Activated CD8-positive, alpha-beta memory T cell treated with anti-CD3 and anti-CD28 coated beads, Interleukin-2, amount 50 U/mL, for 48 hours (primary cell): Measurements from ENCODE around the gene IRF2BP2.
"Not testable (repeated sequence)": the region's sequence is repeated elsewhere in the genome, so short reads cannot be mapped to it uniquely, and the experiment has no call there.

Experiments used
- DNase-seq: peaks from one replicate; pipeline ENCODE4 v3.0.0-alpha.2; 2020

The IRF2BP2 gene

DNA sequence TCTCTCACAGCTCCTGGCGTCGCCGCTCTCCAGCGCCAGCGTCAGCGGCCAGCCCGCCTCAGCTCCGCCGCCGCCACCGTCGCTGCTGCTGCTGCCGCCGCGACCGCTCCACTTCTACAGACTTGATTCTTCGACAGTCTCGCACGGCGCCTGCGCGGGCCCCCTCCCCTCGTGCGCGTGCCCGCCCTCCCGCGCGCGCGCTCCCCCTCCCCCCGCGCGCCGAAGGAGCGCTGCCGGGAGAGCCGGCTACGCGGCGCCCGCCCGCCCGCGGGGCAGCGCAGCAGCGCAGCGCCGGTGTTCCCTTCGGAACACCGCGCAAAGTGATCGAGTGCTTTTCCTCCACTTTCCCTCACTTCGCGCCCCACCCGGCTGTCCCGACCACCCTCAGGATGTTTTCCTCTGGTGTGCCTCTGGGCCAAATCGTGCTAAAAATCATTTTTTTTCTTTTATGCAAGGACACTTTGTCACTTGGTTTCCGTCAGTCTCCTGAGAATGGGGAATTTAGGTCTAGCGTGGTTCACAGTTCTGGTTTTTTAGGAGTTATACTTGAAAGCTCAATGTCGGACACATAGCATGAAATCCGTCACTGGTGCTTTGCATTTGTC, at the start of gene IRF2BP2:
IRF2BP2 (minus strand) TSS at position 118 of the 605 bp plus-strand sequence. CDS start 684 bp downstream, outside the sequence.
- DNase-seq = peak; percentile 90

GRCh38 chr1:234659538-234659937, 49.6 kb upstream of the IRF2BP2 start:
- no peak for DNase-seq

- DNase-seq = no peak
These were observed 48.2 kb upstream of the IRF2BP2 start for GRCh38 chr1:234658138-234658537.

GRCh38 chr1:234656944-234657654, 47.1 kb upstream of the IRF2BP2 start:
- DNase-seq = no peak

- no peak for DNase-seq
These were observed 46.3 kb upstream of the IRF2BP2 start for GRCh38 chr1:234656070-234656895.

DNA sequence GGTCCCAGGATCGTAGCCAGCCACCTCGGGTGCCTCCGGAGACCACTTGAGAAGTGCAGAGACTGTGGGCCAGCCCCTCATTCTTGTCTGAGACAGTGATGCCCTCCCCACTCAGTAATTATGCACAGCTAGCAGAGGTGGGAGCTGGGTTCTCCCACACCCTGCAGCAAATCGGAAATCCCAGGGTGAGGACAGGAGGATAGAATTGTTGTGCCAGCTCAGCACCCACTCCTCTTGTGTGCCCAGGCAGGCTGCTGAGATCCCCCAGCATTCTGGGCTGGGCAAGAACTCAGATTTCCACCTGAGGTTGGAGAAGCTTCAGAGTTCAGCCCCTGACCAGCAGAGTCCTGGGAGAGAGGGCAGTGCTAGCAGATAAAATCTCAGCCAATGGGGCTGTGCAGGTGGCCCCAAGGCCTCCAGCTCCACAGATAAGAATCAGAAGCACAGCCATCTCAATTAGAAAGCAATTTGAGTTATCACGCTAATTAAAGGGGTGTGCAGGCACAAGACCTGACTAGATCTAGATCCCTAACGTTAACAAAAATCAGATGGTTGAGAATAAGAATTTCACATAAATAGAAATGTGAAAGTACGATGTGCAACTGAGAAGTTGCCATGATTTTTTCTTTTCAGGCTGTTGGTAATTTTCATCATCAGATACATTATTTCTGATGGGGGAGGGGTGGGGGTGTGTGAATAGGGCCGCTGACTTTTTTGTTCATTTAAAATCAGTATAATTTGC, 45.5 kb upstream of the IRF2BP2 start:
- DNase-seq = no peak

- DNase-seq = no peak
These were observed 44.2 kb upstream of the IRF2BP2 start for GRCh38 chr1:234654002-234654733.

DNA sequence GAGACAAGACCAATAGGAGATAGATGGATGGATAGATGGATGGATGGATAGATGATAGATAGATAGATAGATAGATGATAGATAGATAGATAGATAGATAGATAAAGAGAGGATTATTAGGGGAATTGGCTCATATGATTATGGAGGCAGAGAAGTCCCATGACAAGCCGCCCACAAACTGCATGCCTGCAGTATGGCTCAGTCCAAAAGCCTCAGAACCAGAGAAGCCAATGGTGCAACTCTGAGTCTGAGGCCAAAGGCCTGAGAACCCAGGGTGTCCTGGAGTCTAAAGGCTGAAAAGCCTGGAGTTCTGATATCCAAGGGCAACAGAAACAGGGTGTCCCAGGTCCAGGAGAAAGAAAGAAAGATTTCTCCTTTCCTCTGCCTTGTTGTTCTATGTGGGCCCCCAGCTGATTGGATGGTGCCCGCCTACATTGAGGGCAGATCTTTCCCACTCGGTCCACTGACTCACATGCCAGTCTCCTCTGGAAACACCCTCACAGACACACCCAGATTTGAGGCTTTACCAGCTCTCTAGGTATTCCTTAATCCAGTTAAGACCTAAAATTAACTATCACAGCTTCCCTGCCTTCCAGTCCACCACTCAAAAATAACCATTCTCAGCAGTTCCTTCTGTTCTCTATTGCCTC, 39.6 kb upstream of the IRF2BP2 start:
- no peak for DNase-seq

DNA sequence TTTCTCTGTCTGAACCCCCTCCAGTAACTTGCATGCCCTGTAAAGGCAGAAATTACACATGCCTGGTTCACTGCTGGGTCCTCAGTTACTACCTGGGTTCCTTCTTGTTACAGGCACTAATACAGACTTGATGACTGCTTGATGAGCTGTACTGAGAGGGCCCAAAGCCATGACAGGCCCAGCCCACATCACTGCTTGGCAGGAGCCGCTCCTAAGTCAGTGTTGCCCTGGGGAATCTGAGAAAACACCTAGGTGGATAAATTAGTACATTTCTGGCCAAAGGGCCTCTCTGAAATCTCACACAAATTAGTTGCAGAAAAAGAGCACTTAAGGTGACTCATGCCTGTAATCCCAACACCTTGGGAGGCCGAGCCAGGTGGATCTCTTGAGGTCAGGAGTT, 37.8 kb upstream of the IRF2BP2 start:
- DNase-seq = no peak

- no peak for DNase-seq
These were observed 37.3 kb upstream of the IRF2BP2 start for GRCh38 chr1:234647245-234647644.

DNA sequence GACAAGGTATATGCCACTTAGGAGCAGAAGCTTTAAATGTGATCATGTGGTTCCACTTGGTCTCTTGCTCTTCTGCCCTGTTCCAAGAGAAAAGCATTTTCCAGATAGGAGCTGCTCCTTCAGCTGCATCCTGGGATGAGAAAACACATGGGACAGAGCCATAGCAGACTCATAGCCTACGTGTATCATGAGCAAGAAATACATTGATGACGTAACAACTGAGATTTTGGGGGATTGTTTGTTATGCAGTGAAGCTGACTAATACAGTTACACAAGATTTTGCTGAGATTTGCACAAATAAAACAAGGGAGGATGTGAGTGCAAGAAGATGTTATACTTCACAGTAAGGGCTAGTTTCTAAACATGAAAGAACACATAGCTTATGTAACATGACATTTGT, 36.0 kb upstream of the IRF2BP2 start:
- no peak for DNase-seq

GRCh38 chr1:234645474-234645953, 35.5 kb upstream of the IRF2BP2 start:
- no peak for DNase-seq

DNA sequence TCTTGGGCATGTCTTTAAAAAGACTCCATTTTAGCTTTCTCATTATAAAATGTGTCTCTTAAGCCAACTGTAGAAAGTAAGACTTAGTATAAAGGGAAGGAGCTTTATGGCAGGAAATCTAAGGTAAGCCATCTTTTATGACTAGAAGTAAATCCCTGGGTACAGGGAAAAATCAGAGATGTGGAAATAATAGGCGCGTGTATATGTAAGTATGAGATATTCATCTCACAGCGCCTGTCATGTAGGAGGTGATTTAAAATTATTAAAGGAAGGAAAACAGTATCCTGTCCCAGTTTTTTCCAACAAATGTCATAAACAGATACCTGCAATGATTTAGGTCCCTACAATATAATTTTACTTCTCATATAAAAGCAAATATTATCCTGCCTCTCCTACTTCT, 35.0 kb upstream of the IRF2BP2 start:
- no peak for DNase-seq

GRCh38 chr1:234643850-234644134, 33.8 kb upstream of the IRF2BP2 start:
- no peak for DNase-seq

DNA sequence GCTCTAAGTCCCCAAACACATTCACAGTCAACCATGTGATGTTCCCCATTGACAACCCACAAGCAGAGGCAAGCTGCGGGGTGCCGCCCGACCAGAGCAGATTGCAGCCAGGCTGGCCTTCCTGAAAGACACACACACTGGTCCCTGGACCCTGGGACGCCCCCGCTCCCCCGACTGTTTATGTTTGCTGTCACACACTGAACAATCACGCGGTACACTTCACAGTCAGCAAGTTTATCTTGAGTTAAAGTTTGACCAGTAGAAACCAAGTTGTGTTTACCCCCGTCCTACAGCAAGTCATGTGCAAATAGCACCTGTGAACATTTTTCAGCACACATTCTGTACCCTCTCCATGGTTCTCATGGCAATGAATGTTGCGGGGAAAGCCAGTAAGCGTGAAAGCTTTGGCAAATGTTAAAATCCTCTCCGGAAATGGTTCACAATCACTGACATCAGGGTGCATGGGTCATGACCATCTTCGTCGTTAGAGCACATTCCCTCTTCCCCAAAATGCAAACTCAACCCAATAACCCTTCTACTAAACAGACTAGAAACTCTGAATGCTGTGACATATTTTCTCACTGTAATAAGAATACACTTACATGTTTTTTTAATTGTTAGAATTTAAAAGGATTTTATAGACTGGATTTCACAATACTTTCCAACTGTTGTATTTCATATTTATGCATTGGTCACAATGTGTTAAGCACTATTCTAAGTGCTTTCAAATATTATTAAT, 33.3 kb upstream of the IRF2BP2 start:
- DNase-seq = no peak

DNA sequence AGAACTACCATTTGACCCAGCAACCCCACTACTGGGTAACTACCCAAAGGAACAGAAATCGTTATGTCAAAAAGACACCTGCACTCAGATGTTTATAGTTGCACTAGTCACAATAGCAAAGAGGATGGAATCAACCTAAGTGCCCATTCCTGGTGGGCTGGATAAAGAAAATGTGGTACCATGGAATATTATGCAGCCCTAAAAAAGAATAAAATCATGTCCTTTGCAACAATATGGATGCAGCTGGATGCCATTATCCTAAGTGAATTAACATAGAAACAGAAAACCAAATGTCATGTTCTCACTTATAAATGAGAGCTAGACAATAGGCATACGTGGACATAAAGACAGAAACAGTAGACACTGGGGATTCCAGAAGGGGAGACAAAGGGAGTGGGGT, 32.5 kb upstream of the IRF2BP2 start:
- DNase-seq = no peak

DNA sequence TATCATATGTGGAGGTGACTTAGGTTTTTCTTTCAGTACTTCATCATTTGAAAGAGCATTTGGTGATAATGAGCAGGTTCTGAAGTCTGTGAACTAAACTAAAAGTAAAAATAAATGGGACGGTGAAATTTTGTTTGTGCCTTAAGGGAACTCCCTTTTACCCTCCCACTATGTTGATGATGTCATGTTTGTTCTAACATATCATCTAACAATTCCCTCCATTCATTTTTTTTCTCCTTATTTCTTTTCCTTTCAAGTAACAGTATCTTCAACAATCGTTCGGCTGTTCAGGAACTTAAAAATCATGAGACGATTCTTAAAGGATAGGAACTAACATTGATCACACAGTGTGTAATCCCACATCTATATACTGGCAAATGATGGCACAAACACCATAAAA, 30.0 kb upstream of the IRF2BP2 start:
- DNase-seq = no peak

- no peak for DNase-seq
These were observed 29.1 kb upstream of the IRF2BP2 start for GRCh38 chr1:234638832-234639799.

- DNase-seq = not testable (repeated sequence)
These were observed 24.9 kb upstream of the IRF2BP2 start for GRCh38 chr1:234634922-234635321.

- DNase-seq = no peak
These were observed 24.4 kb upstream of the IRF2BP2 start for GRCh38 chr1:234634387-234634786.
